Effector CD4-positive, alpha-beta T cell (primary cell): ENCODE data around the gene MYADM.
"Not testable (repeated sequence)": the region's sequence is repeated elsewhere in the genome, so short reads cannot be mapped to it uniquely, and the experiment has no call there.

Experiments used
- DNase-seq: peaks from one replicate; pipeline ENCODE4 v3.0.0-alpha.2; 2020

The MYADM gene

DNA sequence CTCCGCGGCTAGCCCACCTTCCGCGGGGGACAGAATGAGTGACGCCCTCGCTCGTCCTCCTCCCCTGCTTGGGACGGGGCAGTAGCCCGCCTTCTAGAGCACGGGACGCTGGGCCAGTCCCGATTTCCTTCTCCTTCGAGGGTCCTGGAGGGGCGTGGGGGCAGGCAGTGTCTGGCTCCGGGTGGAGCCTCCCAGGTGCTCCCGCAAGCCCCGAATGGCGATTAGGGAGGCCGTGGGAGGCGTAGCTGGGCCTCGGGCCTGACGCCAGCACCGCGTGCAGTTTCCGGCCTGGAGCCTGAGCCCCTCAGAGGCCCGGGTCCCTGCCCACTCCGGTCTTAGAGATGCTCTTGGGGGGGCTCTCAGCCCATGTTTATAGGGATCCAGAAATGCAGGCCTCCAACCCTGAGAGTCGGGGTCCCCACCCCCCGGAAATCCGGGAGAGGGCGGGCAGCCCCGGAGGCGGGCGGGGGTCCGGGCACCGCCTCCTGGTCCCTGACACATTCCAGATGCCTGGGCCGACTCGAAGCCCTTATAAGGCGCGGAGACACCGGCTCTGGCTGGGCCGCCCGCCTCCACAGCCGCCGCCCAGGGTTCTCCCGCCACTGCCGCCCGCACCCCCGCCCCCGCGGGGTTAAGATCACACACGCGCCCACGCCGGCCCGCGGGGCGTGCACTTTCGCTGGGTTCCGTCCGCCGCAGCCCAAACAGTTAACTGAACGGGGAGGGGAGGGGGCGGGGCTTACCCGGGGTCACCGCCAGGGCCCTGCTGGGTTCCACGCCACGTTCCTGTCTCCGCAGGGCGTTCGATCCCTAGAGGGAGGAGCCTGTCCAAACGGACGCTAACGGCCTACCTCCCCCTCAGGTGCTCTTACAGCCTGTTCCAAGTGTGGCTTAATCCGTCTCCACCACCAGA, 1.5 kb downstream of the MYADM start:
- peak; percentile 87 for DNase-seq

DNA sequence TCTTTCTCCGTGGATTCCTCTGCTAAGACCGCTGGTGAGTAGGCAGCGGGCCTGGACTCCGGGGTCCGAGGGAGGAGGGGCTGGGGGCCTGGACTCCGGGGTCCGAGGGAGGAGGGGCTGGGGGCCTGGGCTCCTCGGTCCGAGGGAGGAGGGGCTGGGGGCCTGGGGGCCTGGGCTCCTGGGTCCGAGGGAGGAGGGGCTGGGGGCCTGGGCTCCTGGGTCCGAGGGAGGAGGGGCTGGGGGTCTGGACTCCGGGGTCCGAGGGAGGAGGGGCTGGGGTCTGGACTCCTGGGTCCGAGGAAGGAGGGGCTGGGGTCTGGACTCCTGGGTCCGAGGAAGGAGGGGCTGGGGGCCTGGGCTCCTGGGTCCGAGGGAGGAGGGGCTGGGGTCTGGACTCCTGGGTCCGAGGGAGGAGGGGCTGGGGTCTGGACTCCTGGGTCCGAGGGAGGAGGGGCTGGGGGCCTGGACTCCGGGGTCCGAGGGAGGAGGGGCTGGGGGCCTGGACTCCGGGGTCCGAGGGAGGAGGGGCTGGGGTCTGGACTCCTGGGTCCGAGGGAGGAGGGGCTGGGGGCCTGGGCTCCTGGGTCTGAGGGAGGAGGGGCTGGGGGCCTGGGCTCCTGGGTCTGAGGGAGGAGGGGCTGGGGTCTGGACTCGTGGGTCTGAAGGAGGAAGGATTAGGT, 2.3 kb downstream of the MYADM start:
- not testable (repeated sequence) for DNase-seq

GRCh38 chr19:53870485-53870844, 2.8 kb downstream of the MYADM start:
- no peak for DNase-seq

DNA sequence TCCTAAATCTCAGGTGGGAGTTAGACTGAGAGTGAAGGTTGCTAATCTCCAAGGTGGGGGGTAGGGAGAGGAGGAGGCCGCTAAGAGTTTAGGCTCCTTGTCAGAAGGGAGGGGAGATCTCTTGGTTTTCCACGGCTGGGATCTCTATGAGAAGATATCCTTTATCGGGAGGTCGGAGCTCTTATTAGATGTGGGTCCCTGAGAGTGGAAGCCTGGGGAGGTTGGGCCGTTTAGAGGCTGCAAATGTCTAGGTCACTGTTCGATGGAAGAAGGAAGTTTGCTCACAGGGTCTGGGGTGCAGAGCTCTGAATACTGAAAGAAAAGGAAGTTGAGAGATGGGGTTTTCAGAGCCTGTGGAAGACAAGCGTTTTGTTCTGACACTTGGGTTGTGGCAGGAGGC, 3.8 kb downstream of the MYADM start:
- DNase-seq = no peak

DNA sequence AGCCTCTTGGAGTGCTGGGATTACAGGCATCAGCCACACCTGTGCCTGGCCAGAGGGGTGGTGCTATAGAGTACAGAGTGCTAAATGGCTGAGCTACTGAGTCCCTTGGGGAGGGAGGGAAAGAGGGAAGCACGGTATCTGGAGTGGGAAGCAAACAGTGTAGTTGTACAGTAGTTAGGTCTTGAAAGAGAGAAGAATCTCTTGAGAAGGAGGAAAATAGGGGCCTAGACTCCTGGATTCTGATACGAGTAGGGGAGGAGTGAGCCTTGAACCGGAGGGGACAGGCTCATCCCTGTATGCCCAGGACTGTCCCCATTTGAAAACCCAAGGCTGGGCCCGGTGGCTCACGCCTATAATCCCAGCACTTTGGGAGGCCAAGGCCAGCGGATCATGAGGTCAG, 5.1 kb downstream of the MYADM start:
- no peak for DNase-seq

DNA sequence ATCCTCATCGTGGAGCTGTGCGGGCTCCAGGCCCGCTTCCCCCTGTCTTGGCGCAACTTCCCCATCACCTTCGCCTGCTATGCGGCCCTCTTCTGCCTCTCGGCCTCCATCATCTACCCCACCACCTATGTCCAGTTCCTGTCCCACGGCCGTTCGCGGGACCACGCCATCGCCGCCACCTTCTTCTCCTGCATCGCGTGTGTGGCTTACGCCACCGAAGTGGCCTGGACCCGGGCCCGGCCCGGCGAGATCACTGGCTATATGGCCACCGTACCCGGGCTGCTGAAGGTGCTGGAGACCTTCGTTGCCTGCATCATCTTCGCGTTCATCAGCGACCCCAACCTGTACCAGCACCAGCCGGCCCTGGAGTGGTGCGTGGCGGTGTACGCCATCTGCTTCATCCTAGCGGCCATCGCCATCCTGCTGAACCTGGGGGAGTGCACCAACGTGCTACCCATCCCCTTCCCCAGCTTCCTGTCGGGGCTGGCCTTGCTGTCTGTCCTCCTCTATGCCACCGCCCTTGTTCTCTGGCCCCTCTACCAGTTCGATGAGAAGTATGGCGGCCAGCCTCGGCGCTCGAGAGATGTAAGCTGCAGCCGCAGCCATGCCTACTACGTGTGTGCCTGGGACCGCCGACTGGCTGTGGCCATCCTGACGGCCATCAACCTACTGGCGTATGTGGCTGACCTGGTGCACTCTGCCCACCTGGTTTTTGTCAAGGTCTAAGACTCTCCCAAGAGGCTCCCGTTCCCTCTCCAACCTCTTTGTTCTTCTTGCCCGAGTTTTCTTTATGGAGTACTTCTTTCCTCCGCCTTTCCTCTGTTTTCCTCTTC, 6.3 kb downstream of the MYADM start:
- DNase-seq = no peak

DNA sequence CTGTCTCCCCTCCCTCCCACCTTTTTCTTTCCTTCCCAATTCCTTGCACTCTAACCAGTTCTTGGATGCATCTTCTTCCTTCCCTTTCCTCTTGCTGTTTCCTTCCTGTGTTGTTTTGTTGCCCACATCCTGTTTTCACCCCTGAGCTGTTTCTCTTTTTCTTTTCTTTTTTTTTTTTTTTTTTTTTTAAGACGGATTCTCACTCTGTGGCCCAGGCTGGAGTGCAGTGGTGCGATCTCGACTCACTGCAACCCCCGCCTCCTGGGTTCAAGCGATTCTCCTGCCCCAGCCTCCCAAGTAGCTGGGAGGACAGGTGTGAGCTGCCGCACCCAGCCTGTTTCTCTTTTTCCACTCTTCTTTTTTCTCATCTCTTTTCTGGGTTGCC, 6.9 kb downstream of the MYADM start:
- no peak for DNase-seq

- no peak for DNase-seq
These were observed 8.1 kb downstream of the MYADM start for GRCh38 chr19:53875602-53876325.

GRCh38 chr19:53876651-53877224, 9.1 kb downstream of the MYADM start:
- no peak for DNase-seq

DNA sequence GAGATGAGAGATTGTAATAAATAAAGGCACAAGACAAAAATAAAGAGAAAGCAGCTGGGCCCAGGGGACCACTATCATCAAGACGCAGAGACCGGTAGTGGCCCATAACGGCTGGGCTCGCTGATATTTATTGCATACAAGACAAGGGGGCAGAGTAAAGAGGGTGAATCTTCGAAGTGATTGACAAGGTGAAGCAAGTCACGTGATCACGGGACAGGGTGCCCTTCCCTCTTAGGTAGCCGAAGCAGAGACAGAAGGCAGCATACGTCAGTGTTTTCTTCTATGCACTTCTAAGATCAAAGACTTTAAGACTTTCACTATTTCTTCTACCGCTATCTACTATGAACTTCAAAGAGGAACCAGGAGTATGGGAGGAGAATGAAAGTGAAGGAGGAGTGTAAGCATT, 9.7 kb downstream of the MYADM start:
- DNase-seq = peak; percentile 47

GRCh38 chr19:53878776-53879139, 11.1 kb downstream of the MYADM start:
- DNase-seq = no peak

DNA sequence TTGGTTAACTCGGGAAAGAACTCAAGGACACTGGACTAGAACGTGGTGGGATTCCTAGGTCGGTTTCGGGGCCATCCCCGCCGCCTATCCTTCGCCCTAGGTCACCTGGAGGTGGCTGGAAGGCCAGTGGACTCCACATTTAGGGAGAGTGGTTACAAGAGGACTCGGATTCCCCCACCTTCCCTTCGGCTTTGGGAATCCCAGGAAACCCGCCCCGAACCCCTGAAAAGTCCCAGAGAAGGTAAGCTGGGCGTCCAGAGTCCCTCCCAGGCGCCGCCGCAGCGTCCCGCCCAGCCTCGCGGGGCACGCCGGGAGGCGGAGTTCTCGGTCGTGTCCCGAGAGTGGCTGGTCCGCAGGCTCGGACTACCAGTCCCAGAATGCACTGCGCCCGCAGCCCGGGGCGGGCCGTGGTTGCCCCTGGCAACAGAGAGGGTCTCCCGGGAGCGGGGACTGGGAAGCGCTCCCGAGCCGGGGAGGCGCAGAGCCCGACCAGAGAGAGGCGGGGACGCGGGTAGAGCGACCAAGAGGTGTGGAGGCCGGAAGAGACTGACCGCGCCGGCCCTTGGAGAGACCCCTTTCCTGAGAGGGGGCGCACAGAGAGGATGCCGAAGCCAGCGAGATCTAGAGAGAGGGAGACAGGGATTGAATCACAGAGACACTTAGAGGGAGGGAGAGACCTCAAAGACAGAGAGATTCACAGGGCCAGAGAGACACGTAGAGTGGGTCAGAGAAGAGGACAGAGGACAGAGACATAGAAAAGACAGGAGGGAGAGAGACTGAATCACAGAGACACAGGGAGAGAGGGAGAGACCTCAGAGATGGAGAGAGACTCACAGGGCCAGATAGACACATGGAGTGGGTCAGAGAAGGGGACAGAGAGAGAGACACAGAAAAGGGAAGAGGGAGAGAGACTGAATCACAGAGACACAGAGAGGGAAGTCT, 11.7 kb downstream of the MYADM start:
- peak; percentile 59 for DNase-seq

- DNase-seq = no peak
These were observed 13.2 kb downstream of the MYADM start for GRCh38 chr19:53880711-53881481.

- peak; percentile 61 for DNase-seq
These were observed 14.1 kb downstream of the MYADM start, which contains the start of gene PRKCG for GRCh38 chr19:53881482-53882390. PRKCG (plus strand) TSS chr19:53882197; CDS start chr19:53882495, 298 bp downstream.

GRCh38 chr19:53882391-53883050, 14.8 kb downstream of the MYADM start:
- no peak for DNase-seq

GRCh38 chr19:53883231-53883661, 15.6 kb downstream of the MYADM start:
- no peak for DNase-seq

- no peak for DNase-seq
These were observed 16.1 kb downstream of the MYADM start for GRCh38 chr19:53883741-53884140.

DNA sequence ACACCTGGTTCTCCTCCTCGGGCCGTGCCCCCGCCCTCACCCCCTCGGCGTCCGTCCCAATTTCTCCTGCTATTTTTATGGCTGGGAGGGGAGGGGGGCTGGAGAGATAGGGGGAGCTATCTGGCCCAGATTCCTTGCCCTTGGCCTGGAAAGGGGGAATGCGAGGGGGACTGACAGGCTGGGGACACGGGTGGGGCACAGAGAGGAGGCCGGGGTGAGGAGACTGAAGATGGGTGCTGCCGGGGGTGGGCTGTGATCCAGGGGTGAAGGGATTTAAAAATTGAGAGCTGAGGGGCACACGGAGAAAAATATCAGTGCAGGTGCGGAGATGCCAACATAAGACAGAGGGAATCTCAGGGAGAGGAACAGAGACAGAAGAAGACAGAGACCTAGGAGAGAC, 16.6 kb downstream of the MYADM start:
- DNase-seq = no peak

DNA sequence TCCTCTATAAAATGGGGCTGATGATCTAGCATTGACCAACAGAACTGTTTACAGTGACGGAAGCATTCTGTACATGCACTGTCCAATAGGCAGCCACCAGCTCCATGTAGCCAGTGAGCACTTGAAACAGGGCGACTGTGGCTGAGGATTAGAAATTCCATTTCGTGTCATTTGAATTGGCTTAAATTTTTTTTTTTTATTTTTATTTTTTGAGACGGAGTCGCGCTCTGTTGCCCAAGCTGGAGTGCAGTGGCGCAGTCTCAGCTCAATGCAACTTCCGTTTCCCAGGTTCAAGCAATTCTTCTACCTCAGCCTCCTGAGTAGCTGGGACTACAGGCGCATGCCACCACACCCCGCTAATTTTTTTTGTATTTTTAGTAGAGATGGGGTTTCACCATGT, 17.4 kb downstream of the MYADM start:
- no peak for DNase-seq
